Urinary bladder (tissue), 4 donors: Measurements from ENCODE around the gene RAD50. TPM values are rescaled to one million over a fixed set of nuclear protein-coding genes. Genes with fewer than 3 reads are reported as not detected.
"Not testable (repeated sequence)": the region's sequence is repeated elsewhere in the genome, so short reads cannot be mapped to it uniquely, and the experiment has no call there.

ENCODE experiments used
- DNase-seq: peaks from one replicate; pipeline ENCODE4 v3.0.0-alpha.2; 2015; ENCODE audit errors: extremely low spot score
- H3K27ac ChIP-seq: one replicate; pipeline ENCODE4 v1.5.1; 2013; ENCODE audit warnings: low read depth, mild to moderate bottlenecking, moderate library complexity
- H3K36me3 ChIP-seq: one replicate; pipeline ENCODE4 v1.6.1; 2013; ENCODE audit warnings: mild to moderate bottlenecking, moderate library complexity; ENCODE audit not compliant: insufficient read depth
- H3K4me1 ChIP-seq: one replicate; pipeline ENCODE4 v1.6.1; 2013; ENCODE audit warnings: mild to moderate bottlenecking, moderate library complexity; ENCODE audit not compliant: insufficient read depth
- H3K4me3 ChIP-seq: one replicate; pipeline ENCODE4 v1.5.1; 2013; ENCODE audit warnings: low read depth, low read length
- WGBS: extraction: QIAGEN DNeasy Blood & Tissue Kit; methylation state at CpG from one replicate; pipeline ENCODE4 v1.1.7; 2013; 5-methylcytosine and 5-hydroxymethylcytosine counted together
- polyA plus RNA-seq: library from polyadenylated mRNA; stranded (reverse); fragments of 200-250 nt; gene quantifications from one replicate; pipeline ENCODE4 v1.2.3, GENCODE V29; 2013
- total RNA-seq: library from RNA; depleted of rRNA; stranded (reverse); fragments of >200 nt; gene quantifications from one replicate; pipeline ENCODE4 v1.2.3, GENCODE V29; 2014
- donor health status: healthy with polysubstance abuse.
- donor health status: healthy.

The RAD50 gene
- 75.0 TPM for total RNA-seq
- 13.4 TPM for polyA plus RNA-seq

- DNase-seq: peak; percentile 83
- WGBS: under 1% methylated on average over 53 of the region's 53 CpGs
- H3K4me3 ChIP-seq: peak within 1 kb of the TSS; percentile 68
- no peaks in the 10 kb centered on the region for H3K36me3 ChIP-seq
- peak within 1 kb of the TSS; percentile 89 for H3K27ac ChIP-seq
- no peaks in the 10 kb centered on the region for H3K4me1 ChIP-seq
Observed at GRCh38 chr5:132556763-132557477, at the start of gene RAD50. RAD50 (plus strand) TSS chr5:132556977; CDS start chr5:132557325, 348 bp downstream.

GRCh38 chr5:132510076-132510475 lies 46.7 kb upstream of the RAD50 start:
- no peak overlapping the region for H3K27ac ChIP-seq
- H3K36me3 ChIP-seq: no peaks in the 10 kb centered on the region
- DNase-seq: no peak
- H3K4me1 ChIP-seq: no peaks in the 10 kb centered on the region
- no peak overlapping the region for H3K4me3 ChIP-seq

GRCh38 chr5:132513618-132514336 lies 43.0 kb upstream of the RAD50 start:
- not testable (repeated sequence) for DNase-seq, H3K27ac ChIP-seq, H3K4me3 ChIP-seq, H3K36me3 ChIP-seq, H3K4me1 ChIP-seq
- WGBS: 93% methylated on average over 10 of the region's 25 CpGs

GRCh38 chr5:132522067-132522466 lies 34.7 kb upstream of the RAD50 start:
- not testable (repeated sequence) for DNase-seq, H3K4me3 ChIP-seq, H3K27ac ChIP-seq, H3K36me3 ChIP-seq, H3K4me1 ChIP-seq
- WGBS: 92% methylated on average over 1 of the region's 1 CpG

- H3K36me3 ChIP-seq: not testable (repeated sequence)
Observed at GRCh38 chr5:132524877-132525276, 31.9 kb upstream of the RAD50 start.

GRCh38 chr5:132525299-132525724 lies 31.5 kb upstream of the RAD50 start:
- H3K4me3 ChIP-seq: no peak overlapping the region
- H3K4me1 ChIP-seq: no peaks in the 10 kb centered on the region
- no peak for DNase-seq
- no peaks in the 10 kb centered on the region for H3K36me3 ChIP-seq
- no peak overlapping the region for H3K27ac ChIP-seq

More at GRCh38 chr5:132524877-132525276, 31.9 kb upstream of the RAD50 start:
- H3K4me1 ChIP-seq, H3K4me3 ChIP-seq, DNase-seq, H3K27ac ChIP-seq: not testable (repeated sequence)
- 87% methylated on average over 5 of the region's 5 CpGs for WGBS

GRCh38 chr5:132526290-132526973 lies 30.3 kb upstream of the RAD50 start:
- 37% methylated on average over 11 of the region's 11 CpGs for WGBS
- DNase-seq: peak; percentile 52
- no peak overlapping the region for H3K27ac ChIP-seq
- H3K36me3 ChIP-seq: no peaks in the 10 kb centered on the region
- no peak overlapping the region for H3K4me3 ChIP-seq
- H3K4me1 ChIP-seq: no peaks in the 10 kb centered on the region

GRCh38 chr5:132526974-132527564 lies 29.7 kb upstream of the RAD50 start:
- Histone ChIP-seq H3K4me3 (no peak overlapping the region), H3K27ac (no peak overlapping the region), H3K36me3 (no peaks in the 10 kb centered on the region), H3K4me1 (no peaks in the 10 kb centered on the region)
- WGBS: 75% methylated on average over 8 of the region's 8 CpGs
- no peak for DNase-seq

- Histone ChIP-seq H3K36me3 (no peaks in the 10 kb centered on the region), H3K27ac (no peak overlapping the region), H3K4me1 (no peaks in the 10 kb centered on the region), H3K4me3 (no peak overlapping the region)
- no peak for DNase-seq
- 93% methylated on average over 2 of the region's 2 CpGs for WGBS
Observed at GRCh38 chr5:132528021-132528420, 28.8 kb upstream of the RAD50 start.

- H3K4me3 ChIP-seq: no peak overlapping the region
- WGBS: 72% methylated on average over 6 of the region's 6 CpGs
- H3K27ac ChIP-seq: no peak overlapping the region
- no peak for DNase-seq
- H3K36me3 ChIP-seq: no peaks in the 10 kb centered on the region
- H3K4me1 ChIP-seq: no peaks in the 10 kb centered on the region
Observed at GRCh38 chr5:132528866-132529634, 27.7 kb upstream of the RAD50 start.

GRCh38 chr5:132530946-132531345 lies 25.8 kb upstream of the RAD50 start:
- Histone ChIP-seq H3K36me3 (no peaks in the 10 kb centered on the region), H3K4me3 (no peak overlapping the region), H3K27ac (no peak overlapping the region), H3K4me1 (no peaks in the 10 kb centered on the region)
- DNase-seq: no peak
- WGBS: 82% methylated on average over 4 of the region's 4 CpGs

GRCh38 chr5:132539716-132540115 lies 17.1 kb upstream of the RAD50 start:
- 79% methylated on average over 4 of the region's 4 CpGs for WGBS
- H3K4me1 ChIP-seq: no peaks in the 10 kb centered on the region
- no peaks in the 10 kb centered on the region for H3K36me3 ChIP-seq
- H3K4me3 ChIP-seq: no peak overlapping the region
- no peak for DNase-seq
- no peak overlapping the region for H3K27ac ChIP-seq

GRCh38 chr5:132540149-132540548 lies 16.6 kb upstream of the RAD50 start:
- 76% methylated on average over 5 of the region's 5 CpGs for WGBS
- Histone ChIP-seq H3K4me1 (no peaks in the 10 kb centered on the region), H3K4me3 (no peak overlapping the region), H3K36me3 (no peaks in the 10 kb centered on the region), H3K27ac (no peak overlapping the region)
- DNase-seq: no peak
